Muscle of arm (tissue), 12 donors: ENCODE measurements around the gene CTNNA1. TPM values are rescaled to one million over a fixed set of nuclear protein-coding genes. Genes with fewer than 3 reads are reported as not detected.
A peak's percentile ranks its signal among the peaks of the same experiment; 100 is the strongest.
"Not testable (repeated sequence)": the region's sequence is repeated elsewhere in the genome, so short reads cannot be mapped to it uniquely, and the experiment has no call there.

ENCODE experiments used
- DNase-seq: peaks from one replicate; pipeline ENCODE4 v3.0.0-alpha.2; 2013
- polyA plus RNA-seq, 12 donors: library from polyadenylated mRNA; unstranded; fragments of 120-200 nt; gene quantifications; one replicate each; pipeline ENCODE4 v1.2.1, GENCODE V29; 2013; ENCODE audit not compliant: insufficient read length in 12 of 12

The CTNNA1 gene
- polyA plus RNA-seq, 12 donors, result 222 to 353 (median 279) TPM; not detected in 1

DNA sequence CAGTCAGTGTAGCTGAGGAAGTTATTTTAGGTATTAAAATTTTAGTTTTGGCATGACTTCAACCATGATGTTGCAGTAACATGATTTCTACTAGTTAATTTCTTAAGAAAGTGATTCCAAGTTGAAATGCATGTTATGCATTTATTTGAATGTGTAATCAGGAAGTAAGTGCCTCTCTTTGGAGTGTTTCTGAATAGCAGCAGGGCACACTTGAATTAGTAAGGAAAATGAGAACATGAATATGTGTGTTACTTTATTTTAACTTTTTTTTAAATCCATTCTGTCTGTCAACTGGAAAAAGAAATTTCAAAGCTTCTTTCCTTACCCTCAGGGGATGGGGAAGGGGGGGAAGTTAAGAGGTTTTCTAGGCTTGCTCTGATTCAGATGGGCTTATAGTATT, 40.4 kb downstream of the CTNNA1 start:
- DNase-seq, result no peak

DNA sequence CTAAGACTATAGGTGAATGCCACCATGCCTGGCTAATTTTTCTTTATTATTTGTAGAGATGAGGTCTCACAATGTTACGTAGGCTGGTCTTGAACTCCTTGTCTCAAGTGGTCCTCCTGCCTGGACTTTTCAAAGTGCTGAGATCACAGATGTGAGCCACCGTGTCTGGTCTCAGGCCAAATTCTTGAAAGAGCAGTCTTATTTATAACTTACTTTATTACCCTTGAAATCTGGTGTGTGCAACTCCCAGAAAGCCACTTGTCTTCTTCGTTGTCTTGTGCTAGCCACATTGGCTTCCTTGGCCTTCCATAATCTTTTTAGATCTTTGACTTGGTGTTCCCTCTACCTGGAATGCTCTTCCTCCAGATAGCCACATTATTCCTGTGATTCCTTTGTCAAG, 50.1 kb downstream of the CTNNA1 start:
- no peak for DNase-seq

DNA sequence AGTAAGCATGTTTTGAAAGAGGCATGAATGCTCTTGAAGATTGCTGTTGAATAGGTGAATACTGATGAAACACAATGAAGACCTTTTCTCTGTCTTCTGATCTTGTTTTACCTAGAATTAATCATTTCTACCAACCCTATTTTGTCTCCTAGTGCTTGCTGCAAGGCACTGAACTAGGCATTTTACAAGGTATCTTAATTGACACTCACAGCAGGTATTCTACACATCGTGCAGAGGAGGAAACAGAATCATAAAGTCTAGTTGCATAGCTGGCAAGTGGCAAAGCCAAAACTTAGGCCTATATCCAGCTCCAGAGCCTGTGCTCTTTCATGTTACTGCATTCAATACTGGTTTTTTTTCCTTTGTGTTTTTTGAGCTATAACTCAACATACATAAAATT, 50.7 kb downstream of the CTNNA1 start:
- no peak for DNase-seq

DNA sequence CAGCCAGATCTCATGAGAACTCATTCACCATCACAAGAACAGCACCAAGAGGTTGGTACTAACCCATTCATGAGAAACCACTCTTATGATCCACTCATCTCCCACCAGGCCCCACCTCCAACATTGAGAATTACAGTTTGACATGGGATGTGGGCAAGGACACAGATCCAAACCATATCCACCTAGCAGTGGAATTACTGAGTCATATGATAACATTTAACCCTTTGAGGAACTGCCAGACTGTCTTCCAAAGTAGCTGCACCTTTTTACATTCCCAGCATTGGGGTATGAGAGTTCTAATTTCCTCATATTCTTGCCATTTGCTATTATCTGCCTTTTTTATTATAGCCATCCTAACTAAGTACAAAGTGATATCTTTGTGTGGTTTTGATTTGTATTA, 51.9 kb downstream of the CTNNA1 start:
- no peak for DNase-seq

DNA sequence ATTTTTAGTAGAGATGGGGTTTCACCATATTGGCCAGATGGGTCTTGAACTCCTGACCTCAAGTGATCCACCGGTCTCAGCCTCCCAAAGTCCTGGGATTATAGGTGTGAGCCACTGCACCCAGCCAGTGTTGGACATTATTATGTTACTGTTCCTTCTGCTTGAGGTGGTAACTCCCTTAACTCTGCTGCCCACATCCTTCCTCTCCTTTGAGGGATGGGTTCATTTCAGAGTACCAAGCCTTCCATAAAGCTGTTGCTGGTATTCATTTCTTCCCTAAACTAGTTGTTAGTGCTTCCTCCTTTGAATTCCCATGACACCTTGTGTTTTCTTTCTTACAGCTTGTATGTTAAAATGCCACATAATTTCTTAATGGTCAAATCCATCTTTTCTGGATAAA, 54.0 kb downstream of the CTNNA1 start:
- no peak for DNase-seq

DNA sequence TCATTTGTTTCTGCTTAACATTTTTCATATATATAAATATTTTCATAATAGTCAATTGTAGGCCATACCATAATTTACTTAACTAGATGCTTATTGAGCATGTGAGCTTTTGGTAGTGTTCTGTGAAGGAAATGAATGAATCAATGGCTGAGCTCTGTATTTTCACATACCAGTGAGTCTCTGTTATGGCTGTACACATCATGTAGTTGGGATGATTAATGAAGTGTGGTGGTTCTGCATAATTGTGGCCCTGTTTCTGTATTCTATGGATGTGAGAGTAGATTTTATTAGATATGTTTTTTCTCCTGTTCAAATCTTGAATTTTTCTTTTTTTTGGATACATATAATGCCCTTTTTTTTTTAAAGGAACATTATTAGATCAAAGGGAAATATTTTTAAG, 56.2 kb downstream of the CTNNA1 start:
- DNase-seq, result no peak

DNA sequence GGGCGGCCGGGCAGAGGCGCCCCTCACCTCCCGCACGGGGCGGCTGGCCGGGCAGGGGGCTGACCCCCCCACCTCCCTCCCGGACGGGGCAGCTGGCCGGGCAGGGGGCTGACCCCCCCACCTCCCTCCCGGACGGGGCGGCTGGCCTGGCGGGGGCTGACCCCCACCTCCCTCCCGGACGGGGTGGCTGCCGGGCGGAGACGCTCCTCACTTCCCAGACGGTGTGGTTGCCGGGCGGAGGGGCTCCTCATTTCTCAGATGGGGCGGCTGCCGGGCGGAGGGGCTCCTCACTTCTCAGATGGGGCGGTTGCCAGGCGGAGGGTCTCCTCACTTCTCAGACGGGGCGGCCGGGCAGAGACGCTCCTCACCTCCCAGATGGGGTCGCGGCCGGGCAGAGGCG, 57.6 kb downstream of the CTNNA1 start:
- not testable (repeated sequence) for DNase-seq

DNA sequence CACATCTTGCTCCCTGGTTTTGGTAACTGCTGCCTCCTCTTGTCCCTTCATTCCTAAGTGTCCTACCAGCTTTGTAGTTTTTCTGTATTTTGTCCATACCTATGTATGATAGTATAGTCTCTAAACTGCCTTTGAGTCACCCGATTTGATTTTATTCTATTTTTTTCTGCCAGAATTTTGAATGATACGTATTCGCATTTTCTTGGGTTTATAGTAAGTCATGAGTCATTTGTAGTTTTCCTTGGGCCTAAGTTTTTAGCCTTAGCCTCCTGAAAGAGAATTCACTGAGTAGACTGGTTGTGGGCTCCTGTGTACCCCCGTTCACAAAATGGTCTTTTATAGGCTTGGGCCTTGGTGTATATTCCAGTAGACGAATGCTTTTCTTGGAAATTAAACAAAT, 62.3 kb downstream of the CTNNA1 start:
- no peak for DNase-seq

DNA sequence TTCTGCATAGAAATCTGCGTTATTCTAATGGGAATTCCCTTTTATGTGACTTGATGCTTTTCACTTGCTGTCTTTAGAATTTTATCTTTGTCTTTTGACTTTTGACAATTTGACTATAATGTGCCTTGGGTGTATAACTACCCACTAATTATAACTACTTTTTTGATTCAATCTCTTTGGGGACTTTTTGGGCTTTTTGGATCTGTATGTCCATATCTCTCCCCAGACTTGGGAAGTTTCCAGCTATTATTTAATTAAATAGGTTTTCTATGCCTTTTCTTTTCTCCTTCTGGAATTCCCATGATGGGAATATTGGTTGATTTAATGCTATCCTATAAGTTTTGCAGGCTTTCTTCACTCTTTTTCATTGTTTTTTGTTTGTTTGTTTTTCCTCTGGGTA, 64.0 kb downstream of the CTNNA1 start:
- no peak for DNase-seq

DNA sequence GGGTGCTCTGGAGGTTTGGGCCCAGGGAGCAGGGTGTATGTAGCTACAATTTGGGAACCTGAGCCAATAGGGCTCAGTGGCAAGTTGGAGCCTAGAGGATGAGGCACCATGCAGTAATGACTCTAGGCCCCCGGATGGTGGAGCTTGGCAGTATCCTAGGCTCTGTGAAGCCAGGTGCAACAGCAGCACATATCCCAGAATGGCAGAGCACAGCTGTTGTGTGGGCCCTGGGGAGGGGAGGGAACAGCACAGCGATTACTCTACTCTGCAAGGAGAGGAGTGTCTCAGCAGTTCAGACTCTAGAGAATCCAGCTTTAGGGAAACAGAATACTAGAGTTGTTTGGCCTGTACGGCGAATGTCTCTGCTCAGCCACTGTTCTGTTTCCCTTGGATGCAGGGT, 65.9 kb downstream of the CTNNA1 start:
- DNase-seq, result peak; percentile 20

DNA sequence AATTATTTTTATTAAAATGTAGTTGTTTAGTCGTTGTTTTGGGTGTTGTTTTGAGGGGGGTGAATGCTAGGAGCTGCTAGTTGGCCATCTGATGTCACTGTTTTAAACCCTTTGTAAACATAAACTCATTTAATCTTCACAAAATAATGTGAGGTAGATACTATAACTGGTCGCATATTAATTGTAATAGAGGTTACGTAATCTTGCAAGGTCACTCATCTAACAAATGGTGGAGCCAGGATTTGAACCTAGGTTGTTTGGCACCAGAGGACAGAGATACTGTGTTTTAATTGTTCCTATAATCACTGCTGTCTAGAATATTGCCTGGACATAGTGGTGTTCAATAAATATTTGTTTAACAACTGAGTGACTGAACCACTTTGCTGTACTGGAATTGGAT, 67.5 kb downstream of the CTNNA1 start:
- DNase-seq, result no peak

DNA sequence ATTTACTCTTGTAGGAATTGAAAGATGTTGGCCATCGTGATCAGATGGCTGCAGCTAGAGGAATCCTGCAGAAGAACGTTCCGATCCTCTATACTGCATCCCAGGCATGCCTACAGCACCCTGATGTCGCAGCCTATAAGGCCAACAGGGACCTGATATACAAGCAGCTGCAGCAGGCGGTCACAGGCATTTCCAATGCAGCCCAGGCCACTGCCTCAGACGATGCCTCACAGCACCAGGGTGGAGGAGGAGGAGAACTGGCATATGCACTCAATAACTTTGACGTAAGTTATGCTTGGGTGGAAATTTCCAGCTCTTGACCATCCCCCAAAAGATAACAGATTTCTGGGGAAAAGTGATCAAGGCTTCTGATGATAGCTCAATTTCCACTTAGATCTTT, 71.3 kb downstream of the CTNNA1 start:
- no peak for DNase-seq

DNA sequence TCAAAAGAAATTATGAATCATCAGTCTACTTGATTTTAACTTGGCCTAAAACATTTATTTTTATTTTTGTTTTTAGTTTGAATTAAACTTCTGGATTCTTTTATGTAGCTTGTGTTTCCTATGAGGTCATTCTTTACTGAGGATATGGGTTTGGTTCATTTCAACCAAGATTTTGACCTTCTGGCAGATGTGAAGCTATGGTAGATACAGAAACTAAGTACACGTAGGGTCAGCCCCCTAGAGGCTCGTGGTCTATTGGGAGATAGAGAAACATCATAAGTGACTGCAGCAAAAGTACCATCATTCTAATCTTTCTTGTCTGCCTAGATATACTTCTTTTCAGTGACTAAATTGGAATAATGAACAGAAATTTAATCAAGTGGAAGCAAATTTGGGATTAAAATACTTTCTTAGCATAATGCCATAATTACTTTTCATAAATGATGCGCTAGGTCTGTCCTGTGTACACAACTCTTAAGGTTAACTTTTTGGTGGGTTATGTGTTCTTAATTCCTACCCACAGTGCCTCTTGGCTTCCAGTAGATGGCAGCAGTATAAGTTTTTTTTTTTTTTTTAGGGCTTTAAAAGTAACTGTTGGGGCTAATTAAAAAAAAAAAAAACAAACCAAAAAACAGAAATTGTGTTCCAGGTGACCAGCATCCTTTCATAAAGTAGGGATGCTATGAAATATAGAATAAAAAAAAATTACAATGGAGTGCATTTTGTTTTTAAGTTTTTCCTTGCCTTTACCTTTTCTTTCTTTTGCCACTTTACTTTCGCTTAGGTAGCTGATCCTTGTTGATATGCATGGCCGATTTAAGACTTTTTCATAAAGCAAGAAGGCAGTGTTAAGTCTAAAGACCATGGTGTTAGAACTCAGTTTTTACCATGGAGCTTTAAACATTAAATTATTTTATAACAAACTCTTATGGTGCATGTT, 72.0 kb downstream of the CTNNA1 start:
- no peak for DNase-seq

DNA sequence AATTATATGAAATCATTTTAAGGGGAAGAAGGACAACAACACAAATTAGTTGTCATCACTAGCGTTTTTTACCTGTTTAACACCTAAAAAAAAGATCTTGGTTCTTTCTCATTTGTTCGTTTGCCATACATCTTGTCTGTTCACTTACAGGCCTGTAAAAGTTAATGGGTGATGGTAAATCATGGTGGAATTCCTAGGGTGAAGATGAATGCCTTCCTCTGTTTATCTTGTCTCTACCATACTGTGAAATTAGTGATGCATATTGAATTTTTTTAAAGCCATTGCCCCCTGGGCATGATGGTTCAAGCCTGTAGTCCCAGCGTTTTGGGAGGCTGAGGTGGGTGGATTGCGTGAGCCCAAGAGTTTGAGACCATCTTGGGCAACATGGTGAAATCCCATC, 75.3 kb downstream of the CTNNA1 start:
- DNase-seq, result no peak

DNA sequence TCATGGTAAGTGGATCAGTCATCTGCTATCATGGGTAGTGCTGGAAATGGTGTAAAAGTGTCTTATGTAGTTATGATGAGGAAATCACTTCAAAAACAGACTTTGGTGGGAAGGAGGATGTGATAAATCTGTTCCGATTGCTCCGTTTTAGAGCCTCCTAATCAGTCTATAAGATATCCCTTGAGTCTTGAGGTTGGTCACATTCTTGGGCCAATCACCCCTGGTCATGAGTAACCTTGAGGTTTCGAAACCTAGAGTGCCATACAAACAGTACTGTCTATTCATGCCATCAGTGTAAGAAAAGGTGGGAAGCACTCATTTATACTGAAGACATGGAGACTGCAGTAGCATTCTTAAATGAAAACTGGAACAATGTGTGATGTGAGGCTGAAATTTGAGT, 76.1 kb downstream of the CTNNA1 start:
- DNase-seq, result no peak

DNA sequence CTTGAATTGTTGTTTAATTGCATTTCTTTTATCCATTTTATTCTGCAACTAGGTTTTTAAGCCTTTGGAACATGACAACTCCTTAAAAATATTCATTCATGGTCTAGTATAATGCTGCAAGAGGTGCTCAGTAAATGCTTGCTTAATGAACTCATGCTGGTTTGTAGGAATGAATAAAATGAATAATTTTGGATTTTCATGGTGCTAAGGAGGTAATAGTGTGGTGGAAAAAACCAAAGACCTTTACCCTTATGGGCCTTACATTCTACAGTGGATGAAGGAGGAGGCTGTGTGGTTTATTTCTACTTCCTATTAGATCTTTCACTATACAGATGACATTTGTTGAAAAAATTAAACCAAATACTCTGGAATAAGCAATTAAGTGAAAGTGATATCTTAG, 78.5 kb downstream of the CTNNA1 start:
- DNase-seq, result no peak

DNA sequence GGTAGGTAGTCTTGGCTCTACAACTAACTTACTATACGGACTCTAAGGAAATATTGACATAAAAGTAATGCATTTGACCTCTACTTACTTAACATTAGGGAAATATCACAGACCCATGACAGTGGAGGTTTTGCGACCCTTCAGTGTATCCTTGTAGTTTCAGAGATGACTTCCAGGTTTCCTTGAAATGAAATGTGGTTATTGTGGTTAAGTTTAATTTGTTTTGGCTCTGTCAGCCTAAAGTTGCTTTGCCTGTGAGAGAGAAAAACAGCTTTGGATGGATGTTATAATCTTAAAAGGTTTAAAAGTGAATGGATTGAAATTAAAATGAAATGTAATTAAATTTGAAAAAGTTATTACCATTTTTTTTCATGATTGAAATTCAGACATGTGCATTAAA, 79.0 kb downstream of the CTNNA1 start:
- DNase-seq, result no peak

DNA sequence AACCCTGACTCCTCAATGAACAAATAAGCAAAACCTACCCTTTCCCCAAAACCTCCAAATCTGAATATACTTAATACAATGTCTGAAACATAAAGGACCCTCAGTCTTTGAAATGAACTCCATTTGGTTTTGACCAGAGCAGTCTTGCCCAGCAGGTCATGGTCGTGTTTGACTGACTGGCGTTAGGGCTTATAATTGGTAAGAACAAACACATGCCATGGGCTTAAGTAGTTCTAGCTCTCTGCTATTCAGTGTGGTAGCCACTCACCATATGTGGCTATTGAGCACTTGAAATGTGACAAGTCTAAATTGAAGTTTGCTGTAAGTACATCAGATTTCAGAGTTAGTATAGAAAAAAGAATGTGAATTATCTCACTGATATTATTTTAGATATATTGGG, 79.9 kb downstream of the CTNNA1 start:
- DNase-seq, result no peak

DNA sequence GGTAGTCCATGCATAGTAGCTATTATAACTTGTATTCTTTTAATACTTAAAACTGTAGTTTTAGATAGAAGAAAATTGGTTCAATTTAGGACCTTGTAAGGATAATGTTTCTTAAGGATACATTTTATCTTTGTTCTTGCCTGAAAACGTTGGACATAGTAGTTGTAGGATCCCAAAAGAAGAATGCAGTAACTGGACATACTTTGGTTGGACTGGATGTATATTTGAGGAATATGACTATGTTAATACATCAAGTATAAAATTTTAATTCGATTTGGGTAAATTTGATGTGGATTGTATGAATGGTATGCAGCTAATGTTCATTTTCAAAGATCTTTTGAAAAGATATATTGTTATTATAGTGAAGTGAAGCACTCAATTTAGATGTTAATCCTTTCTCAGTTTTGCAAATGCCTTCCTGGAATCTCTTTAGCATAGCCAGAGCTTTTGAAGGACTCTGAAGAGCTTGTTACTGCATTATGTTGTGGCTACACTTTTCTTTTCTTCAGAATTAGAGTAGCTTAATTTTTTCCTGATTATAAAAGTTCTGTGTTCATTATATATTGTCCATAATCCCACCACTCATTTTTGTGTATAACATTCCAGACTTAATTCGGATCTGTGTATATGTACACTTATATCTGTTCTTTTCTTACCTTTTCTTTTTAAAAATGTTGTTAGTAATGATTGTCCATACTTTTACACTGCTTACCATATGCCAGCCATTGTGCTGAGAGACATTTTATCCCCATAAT, 80.7 kb downstream of the CTNNA1 start:
- no peak for DNase-seq

DNA sequence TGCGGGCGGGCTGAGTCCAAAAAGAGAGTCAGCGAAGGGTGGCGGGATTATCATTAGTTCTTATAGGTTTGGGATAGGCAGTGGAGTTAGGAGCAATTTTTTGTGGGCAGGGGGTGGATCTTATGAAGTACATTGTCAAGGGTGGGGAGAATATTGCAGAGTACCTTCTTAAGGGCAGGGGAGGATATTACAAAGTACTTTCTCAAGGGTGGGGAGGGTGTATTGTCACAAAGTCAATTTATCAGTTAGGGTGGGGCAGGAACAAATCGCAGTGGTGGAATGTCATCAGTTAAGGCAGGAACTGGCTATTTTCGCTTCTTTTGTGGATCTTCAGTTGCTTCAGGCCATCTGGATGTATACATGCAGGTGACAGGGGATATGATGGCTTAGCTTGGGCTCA, 81.6 kb downstream of the CTNNA1 start:
- DNase-seq, result not testable (repeated sequence)

DNA sequence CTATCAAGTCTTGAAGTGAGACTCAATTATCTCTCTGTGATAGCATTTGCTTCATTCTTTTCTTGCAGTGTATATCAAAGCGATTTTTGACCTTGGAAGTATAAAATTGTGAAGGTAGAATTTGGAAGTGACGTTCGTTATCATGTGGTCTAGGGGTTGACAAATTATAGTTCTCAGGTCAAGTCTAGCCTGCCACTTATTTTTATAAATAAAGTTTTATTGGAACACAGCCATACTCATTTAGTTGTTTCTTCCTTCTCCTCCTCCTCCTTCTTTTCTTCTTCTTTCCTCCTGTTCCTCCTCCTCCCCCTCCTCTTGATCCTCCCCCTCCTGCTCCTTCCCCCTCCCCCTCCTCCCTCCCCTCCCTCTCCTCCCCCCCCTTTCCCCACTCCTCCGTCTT, 83.9 kb downstream of the CTNNA1 start:
- DNase-seq, result no peak

DNA sequence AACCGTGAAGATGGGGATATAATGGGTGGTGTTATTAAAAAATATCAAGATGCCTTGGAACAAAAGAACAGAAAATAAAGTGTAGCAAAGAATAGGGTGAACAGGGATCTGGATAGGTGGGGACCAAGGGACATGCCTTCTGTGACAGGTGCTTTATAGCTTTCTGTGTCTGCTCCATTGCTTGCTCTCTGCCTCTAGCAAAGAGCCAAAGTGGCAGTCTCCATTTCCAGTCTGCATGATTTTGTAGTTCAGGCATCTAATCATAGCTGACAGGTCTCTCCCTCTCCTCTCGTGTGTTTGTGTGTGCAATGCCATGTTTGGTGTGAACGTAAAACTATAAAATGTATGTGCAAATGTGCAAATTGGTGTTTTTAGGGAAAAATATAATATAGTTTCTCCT, 86.9 kb downstream of the CTNNA1 start:
- DNase-seq, result no peak

DNA sequence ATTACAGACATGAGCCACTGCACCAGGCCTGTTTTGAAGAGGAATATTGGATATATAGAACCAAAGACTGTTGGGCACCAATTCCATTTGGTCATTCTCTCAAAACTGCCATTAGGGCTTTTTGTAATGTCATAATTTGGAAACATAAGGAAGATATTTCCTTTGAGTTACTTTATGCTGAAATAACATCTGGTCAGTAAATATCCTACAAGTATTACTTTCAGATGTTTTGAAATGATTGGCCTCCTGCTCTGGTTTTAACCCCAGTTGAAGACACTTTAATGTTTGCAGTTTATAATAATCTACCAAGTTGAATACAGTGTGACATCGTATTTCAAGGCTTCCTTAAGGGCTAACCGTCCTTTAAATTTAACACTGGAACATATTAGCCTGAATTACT, 88.3 kb downstream of the CTNNA1 start:
- DNase-seq, result peak; percentile 10
